Measurements from ENCODE around the gene PPP1R26. TPM values are rescaled to one million over a fixed set of nuclear protein-coding genes. Genes with fewer than 3 reads are reported as not detected.

PPP1R26 gene
- total RNA-seq, 1 donor from 2014 or later = 23.0 TPM

- Histone ChIP-seq H3K4me3 (no peak overlapping the region), H3K9me3 (ENCODE audit: low read depth) (no peaks in the 10 kb centered on the region), H3K27ac (no peak overlapping the region), H3K9ac (no peak overlapping the region), H3K27me3 (no peaks in the 10 kb centered on the region), H2AFZ (replicated peaks) (no peak overlapping the region), H3K79me2 (ENCODE audit: low read depth) (peaks cover 9% of the 10 kb centered on the region), H3K36me3 (no peaks in the 10 kb centered on the region), H3K4me1 (no peaks in the 10 kb centered on the region), H3K4me2 (no peak overlapping the region), H4K20me1 (ENCODE audit: low read depth) (peaks cover 24% of the 10 kb centered on the region), H3F3A (ENCODE audit: low read depth) (no peaks in the 10 kb centered on the region)
- Mint-ChIP-seq H3K4me1 (no peaks in the 10 kb centered on the region), H3K9me3 (no peaks in the 10 kb centered on the region), H3K27me3 (ENCODE audit: insufficient read depth, low read depth) (peaks cover 2% of the 10 kb centered on the region), H3K27ac (no peak overlapping the region), H3K36me3 (peaks cover 11% of the 10 kb centered on the region), H3K4me3 (no peak overlapping the region)
- DNase-seq (ENCODE audit: low spot score) = no peak
- TF ChIP-seq EZH2 (IDR thresholded peaks at IDR 0.05) = no peak
- TF ChIP-seq EZH2phosphoT487 (IDR thresholded peaks at IDR 0.05) = no peak
- TF ChIP-seq CTCF (IDR thresholded peaks at IDR 0.05) = no peak
Measured at GRCh38 chr9:135488013-135488330, 8.4 kb downstream of the PPP1R26 start.

DNA sequence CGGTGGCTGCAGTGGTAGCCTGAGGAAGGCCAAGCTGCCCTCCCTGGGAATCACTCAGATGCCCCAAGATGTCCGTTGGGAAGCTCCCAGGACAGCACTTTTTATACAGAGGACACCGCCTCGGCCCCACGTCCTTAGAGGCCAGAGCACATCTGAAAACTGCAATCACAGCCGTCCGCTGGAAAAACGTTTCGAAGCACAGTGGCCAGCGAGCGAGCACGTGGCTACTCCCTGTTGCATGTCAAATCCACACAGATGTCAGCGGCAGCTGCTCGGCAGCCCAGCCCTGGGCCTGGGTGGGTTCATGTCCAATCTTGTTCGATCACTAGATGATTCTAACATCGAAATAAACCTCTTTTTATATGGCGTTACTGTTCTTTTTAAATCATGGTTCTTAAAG lies 8.9 kb downstream of the PPP1R26 start:
- Histone ChIP-seq H3K4me2 (no peak overlapping the region), H3K36me3 (no peaks in the 10 kb centered on the region), H3K4me1 (no peaks in the 10 kb centered on the region), H2AFZ (replicated peaks) (no peak overlapping the region), H3F3A (ENCODE audit: low read depth) (no peaks in the 10 kb centered on the region), H3K9ac (no peak overlapping the region), H3K9me3 (ENCODE audit: low read depth) (no peaks in the 10 kb centered on the region), H3K4me3 (no peak overlapping the region), H3K79me2 (ENCODE audit: low read depth) (peaks cover 4% of the 10 kb centered on the region), H3K27ac (no peak overlapping the region), H4K20me1 (ENCODE audit: low read depth) (peaks cover 19% of the 10 kb centered on the region), H3K27me3 (no peaks in the 10 kb centered on the region)
- Mint-ChIP-seq H3K4me1 (no peaks in the 10 kb centered on the region), H3K9me3 (no peaks in the 10 kb centered on the region), H3K4me3 (no peak overlapping the region), H3K27me3 (ENCODE audit: insufficient read depth, low read depth) (peaks cover 2% of the 10 kb centered on the region), H3K36me3 (peaks cover 11% of the 10 kb centered on the region), H3K27ac (no peak overlapping the region)
- TF ChIP-seq CTCF (IDR thresholded peaks at IDR 0.05) (no peak), EZH2 (IDR thresholded peaks at IDR 0.05) (no peak), EZH2phosphoT487 (IDR thresholded peaks at IDR 0.05) (no peak)
- DNase-seq (ENCODE audit: low spot score) = no peak

GRCh38 chr9:135489188-135489906 lies 9.8 kb downstream of the PPP1R26 start:
- H3K27me3 ChIP-seq = no peaks in the 10 kb centered on the region
- H3K9me3 ChIP-seq (ENCODE audit: low read depth) = no peaks in the 10 kb centered on the region
- Mint-ChIP-seq H3K27me3 (ENCODE audit: insufficient read depth, low read depth) (peaks cover 2% of the 10 kb centered on the region), H3K27ac (no peak overlapping the region), H3K36me3 (peaks cover 8% of the 10 kb centered on the region), H3K4me3 (no peak overlapping the region), H3K4me1 (no peaks in the 10 kb centered on the region), H3K9me3 (no peaks in the 10 kb centered on the region)
- H3K4me1 ChIP-seq = no peaks in the 10 kb centered on the region
- no peak for DNase-seq (ENCODE audit: low spot score)
- H3K36me3 ChIP-seq = no peaks in the 10 kb centered on the region
- no peak overlapping the region for H2AFZ ChIP-seq (replicated peaks)
- no peak for TF ChIP-seq EZH2 (IDR thresholded peaks at IDR 0.05)
- TF ChIP-seq EZH2phosphoT487 (IDR thresholded peaks at IDR 0.05) = no peak
- no peak for TF ChIP-seq CTCF (IDR thresholded peaks at IDR 0.05)
- H4K20me1 ChIP-seq (ENCODE audit: low read depth) = peaks cover 18% of the 10 kb centered on the region
- H3K79me2 ChIP-seq (ENCODE audit: low read depth) = no peaks in the 10 kb centered on the region
- H3K27ac ChIP-seq = no peak overlapping the region
- no peak overlapping the region for H3K9ac ChIP-seq
- no peak overlapping the region for H3K4me2 ChIP-seq
- no peaks in the 10 kb centered on the region for H3F3A ChIP-seq (ENCODE audit: low read depth)
- H3K4me3 ChIP-seq = no peak overlapping the region
